Measurements from ENCODE around the gene TRPV6.

- TF ChIP-seq PATZ1 (CRISPR knock-in tag; IDR thresholded peaks at IDR 0.05; ENCODE audit: borderline replicate concordance) (no peak), GLIS3 (CRISPR knock-in tag; IDR thresholded peaks at IDR 0.05) (no peak)
Measured at GRCh38 chr7:142891490-142892082, 6.0 kb upstream of the TRPV6 start.

Measured in SK-N-SH treated with all-trans-retinoic acid at 6 μM for 48 hours (cell line).